Smooth muscle cell (in vitro differentiated cells): ENCODE data around the gene PCDH8. TPM values are rescaled to one million over a fixed set of nuclear protein-coding genes. Genes with fewer than 3 reads are reported as not detected.

Source experiments
- DNase-seq: peaks from one replicate; lab custom pipeline; 2025; ENCODE audit not compliant: unreplicated experiment; lab: John Stamatoyannopoulos, UW
- H2AFZ ChIP-seq: fragments of 200-600 bp; sonication (generic); 2 replicates; pipeline ENCODE4 v1.6.0; 2016; ENCODE audit warnings: antibody characterized with exemption, low read depth, mild to moderate bottlenecking
- H3F3A ChIP-seq: fragments of 200-600 bp; sonication (generic); 2 replicates; pipeline ENCODE4 v1.6.0; 2017; ENCODE audit warnings: antibody characterized with exemption, low read depth
- H3K27ac ChIP-seq: fragments of 200-600 bp; sonication (generic); 2 replicates; pipeline ENCODE4 v1.5.1; 2016; ENCODE audit warnings: low read depth, mild to moderate bottlenecking
- H3K27me3 ChIP-seq: fragments of 200-600 bp; sonication (generic); 2 replicates; pipeline ENCODE4 v1.6.1; 2016; ENCODE audit warnings: low read depth, mild to moderate bottlenecking
- H3K36me3 ChIP-seq: fragments of 200-600 bp; sonication (generic); 2 replicates; pipeline ENCODE4 v1.5.1; 2016; ENCODE audit warnings: low read depth
- H3K4me1 ChIP-seq: fragments of 200-600 bp; sonication (generic); 2 replicates; pipeline ENCODE4 v1.5.1; 2016; ENCODE audit warnings: low read depth
- H3K4me2 ChIP-seq: fragments of 200-600 bp; sonication (generic); 2 replicates; pipeline ENCODE4 v1.6.0; 2016; ENCODE audit warnings: mild to moderate bottlenecking
- H3K4me3 ChIP-seq: fragments of 200-600 bp; sonication (generic); 2 replicates; pipeline ENCODE4 v1.5.1; 2016; ENCODE audit warnings: mild to moderate bottlenecking
- H3K79me2 ChIP-seq: fragments of 200-600 bp; sonication (generic); 2 replicates; pipeline ENCODE4 v1.6.0; 2016; ENCODE audit warnings: low read depth, mild to moderate bottlenecking
- H3K9ac ChIP-seq: fragments of 200-600 bp; sonication (generic); 2 replicates; pipeline ENCODE4 v1.6.0; 2016; ENCODE audit warnings: low read depth
- H3K9me3 ChIP-seq: fragments of 200-600 bp; sonication (generic); replicated peaks from 2 replicates; pipeline ENCODE4 v1.5.1; 2016; ENCODE audit warnings: low read depth
- H4K20me1 ChIP-seq: fragments of 200-600 bp; sonication (generic); 2 replicates; pipeline ENCODE4 v1.6.0; 2016; ENCODE audit warnings: low read depth
- CTCF ChIP-seq: fragments of 200-600 bp; sonication (generic); IDR thresholded peaks from 2 replicates; pipeline ENCODE4 v1.5.1; 2017; ENCODE audit warnings: borderline replicate concordance, mild to moderate bottlenecking, antibody characterized with exemption; ENCODE audit not compliant: insufficient read depth, poor library complexity, severe bottlenecking
- WGBS: methylation state at CpG from one replicate; pipeline ENCODE4 v1.1.7; 2016; ENCODE audit warnings: low lambda C conversion rate; 5-methylcytosine and 5-hydroxymethylcytosine counted together
- polyA plus RNA-seq: library from polyadenylated mRNA; unstranded; fragments of >200 nt; fragmentation: Nextera tagmentation; extraction: Ambion mirVana; gene quantifications from 2 replicates; pipeline ENCODE4 v1.2.1, GENCODE V29; 2016
- total RNA-seq: library from RNA; depleted of rRNA; stranded (reverse); fragments of >200 nt; gene quantifications from 2 replicates; pipeline ENCODE4 v1.2.3, GENCODE V29; 2014

The PCDH8 gene
- total and polyA plus RNA-seq, 2 experiments from 2014 or later = 0.58 to 2.1 TPM

GRCh38 chr13:52892925-52893324 is 44.5 kb upstream of the PCDH8 start:
- Histone ChIP-seq H3K9me3 (no peaks in the 10 kb centered on the region), H3K4me1 (no peaks in the 10 kb centered on the region), H3K4me2 (no peak overlapping the region), H4K20me1 (no peaks in the 10 kb centered on the region), H3K9ac (no peak overlapping the region), H3K36me3 (no peaks in the 10 kb centered on the region), H3K27ac (no peak overlapping the region), H3K27me3 (no peaks in the 10 kb centered on the region), H3K79me2 (no peaks in the 10 kb centered on the region), H3K4me3 (no peak overlapping the region), H3F3A (no peaks in the 10 kb centered on the region), H2AFZ (no peak overlapping the region)
- 61% methylated on average over 4 of the region's 4 CpGs for WGBS
- DNase-seq = no peak
- no peak for TF ChIP-seq CTCF

DNA sequence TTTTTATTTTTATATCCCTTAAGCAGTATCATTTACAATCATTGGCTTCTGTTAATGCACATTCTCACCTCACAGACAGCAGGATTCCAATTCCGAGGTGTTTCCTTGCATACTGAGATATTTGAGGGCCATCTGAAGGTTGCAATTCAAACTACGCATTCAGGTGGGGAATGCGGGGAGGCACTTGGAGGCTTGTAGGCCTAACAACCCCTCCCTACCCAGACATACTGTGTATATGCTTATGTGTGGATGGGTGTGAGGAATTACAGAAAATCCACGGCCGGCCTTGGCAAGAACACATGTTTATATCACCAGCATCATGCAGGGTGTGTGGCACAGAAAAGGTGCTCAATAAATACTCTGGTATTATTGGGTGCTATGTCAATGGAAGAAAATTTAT is 43.3 kb upstream of the PCDH8 start:
- Histone ChIP-seq H3F3A (no peaks in the 10 kb centered on the region), H3K4me1 (no peaks in the 10 kb centered on the region), H4K20me1 (no peaks in the 10 kb centered on the region), H3K4me2 (no peak overlapping the region), H3K27me3 (no peaks in the 10 kb centered on the region), H2AFZ (no peak overlapping the region), H3K9ac (no peak overlapping the region), H3K79me2 (no peaks in the 10 kb centered on the region), H3K36me3 (no peaks in the 10 kb centered on the region), H3K9me3 (no peaks in the 10 kb centered on the region), H3K4me3 (no peak overlapping the region), H3K27ac (no peak overlapping the region)
- WGBS = 82% methylated on average over 5 of the region's 5 CpGs
- TF ChIP-seq CTCF = no peak
- DNase-seq = no peak

DNA sequence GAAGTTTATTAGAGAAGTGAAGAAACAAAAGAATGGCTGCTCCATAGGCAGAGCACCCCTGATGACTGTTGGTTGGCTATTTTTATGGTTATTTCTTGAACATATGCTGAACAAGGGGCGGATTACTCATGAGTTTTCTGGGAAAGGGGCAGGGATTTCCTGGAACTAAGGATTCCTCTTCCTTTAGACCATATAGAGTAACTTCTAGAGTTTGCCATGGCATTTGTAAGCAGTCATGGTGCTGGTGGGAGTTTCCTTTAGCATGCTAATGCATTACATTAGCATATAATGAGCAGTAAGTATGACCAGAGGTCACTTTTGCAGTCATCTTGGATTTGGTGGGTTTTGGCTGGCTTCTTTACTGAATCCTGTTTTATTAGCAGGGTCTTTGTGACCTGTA is 38.7 kb upstream of the PCDH8 start:
- Histone ChIP-seq H3F3A (no peaks in the 10 kb centered on the region), H3K36me3 (no peaks in the 10 kb centered on the region), H3K79me2 (no peaks in the 10 kb centered on the region), H3K9me3 (no peaks in the 10 kb centered on the region), H3K4me3 (no peak overlapping the region), H3K4me1 (no peaks in the 10 kb centered on the region), H3K27ac (no peak overlapping the region), H3K4me2 (no peak overlapping the region), H4K20me1 (no peaks in the 10 kb centered on the region), H3K9ac (no peak overlapping the region), H3K27me3 (no peaks in the 10 kb centered on the region), H2AFZ (no peak overlapping the region)
- no peak for DNase-seq
- TF ChIP-seq CTCF = no peak
- WGBS = 95% methylated on average over 1 of the region's 1 CpG

DNA sequence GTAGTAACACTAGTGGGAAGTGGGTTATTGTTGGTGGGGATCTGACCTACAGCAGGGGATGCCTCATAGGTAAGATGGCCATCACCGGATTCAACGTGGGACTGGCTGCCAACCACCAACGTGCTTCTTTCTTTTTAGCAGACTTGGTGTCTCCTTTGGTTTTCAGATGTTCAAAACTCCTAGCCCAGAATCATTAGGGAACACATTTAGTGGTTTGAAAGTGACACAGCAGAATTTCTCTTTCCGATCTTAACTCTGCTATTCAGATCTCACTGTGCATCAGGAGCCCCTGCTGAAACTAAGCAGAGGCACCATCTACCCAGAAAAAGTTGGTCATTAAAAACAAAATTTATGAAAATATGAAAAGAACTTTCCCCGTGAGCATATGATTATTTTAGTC is 36.7 kb upstream of the PCDH8 start:
- Histone ChIP-seq H3K4me3 (no peak overlapping the region), H4K20me1 (no peaks in the 10 kb centered on the region), H3K9ac (no peak overlapping the region), H3K27ac (no peak overlapping the region), H3K79me2 (no peaks in the 10 kb centered on the region), H3F3A (peaks cover 3% of the 10 kb centered on the region), H3K9me3 (no peaks in the 10 kb centered on the region), H3K4me2 (no peak overlapping the region), H3K27me3 (no peaks in the 10 kb centered on the region), H3K4me1 (peaks cover 9% of the 10 kb centered on the region), H2AFZ (no peak overlapping the region), H3K36me3 (no peaks in the 10 kb centered on the region)
- TF ChIP-seq CTCF = no peak
- WGBS = 95% methylated on average over 5 of the region's 5 CpGs
- no peak for DNase-seq
